GM10266 (cell line): Measurements from ENCODE around the gene STARD7.

ENCODE experiments used
- DNase-seq: peaks from one replicate; pipeline ENCODE4 v3.0.0; 2012; ENCODE audit errors: extremely low spot score
- TF ChIP-seq, protein P1 (sequence below): IDR thresholded peaks from 2 replicates; pipeline ENCODE4 v1.5.1; 2012; ENCODE audit warnings: mild to moderate bottlenecking, low read depth; ENCODE audit not compliant: control insufficient read depth, insufficient read depth; ENCODE audit errors: missing control alignments

The STARD7 gene

DNA sequence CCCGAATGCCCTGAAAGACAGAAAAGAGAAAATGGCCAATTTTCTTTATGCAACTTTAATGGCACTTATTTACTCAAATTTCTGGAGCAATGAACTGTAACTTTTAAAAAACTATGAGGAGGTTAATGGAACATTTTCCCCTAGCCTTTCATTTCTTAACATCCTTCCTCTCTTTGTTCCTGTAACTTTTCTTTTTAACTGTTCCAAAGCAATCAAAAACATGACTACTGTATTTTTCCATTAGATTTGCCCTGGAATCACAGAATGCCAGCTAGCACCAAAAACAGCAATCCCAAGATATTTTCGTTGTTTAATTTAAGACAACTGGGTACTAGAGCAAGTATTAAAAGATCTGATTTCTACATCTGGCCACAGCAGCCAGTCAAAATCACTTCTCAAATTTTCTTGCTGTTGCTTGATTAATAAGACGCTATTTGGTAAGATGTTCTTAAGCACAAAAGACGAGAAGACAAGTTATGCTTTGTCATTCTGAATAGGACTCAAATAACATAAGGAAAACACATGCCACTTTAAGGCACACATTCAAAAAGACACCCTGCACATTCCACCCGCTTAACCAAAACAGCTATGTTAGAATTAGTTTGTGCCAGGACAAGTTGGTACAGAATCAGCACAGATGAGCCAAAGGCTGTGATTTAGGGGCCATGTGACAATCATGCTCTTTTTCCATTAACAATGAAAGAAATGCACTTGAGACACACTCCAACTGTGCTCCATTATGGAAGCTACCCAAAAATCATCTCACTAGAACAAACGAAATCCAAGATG, 3.6 kb downstream of the STARD7 start:
- no peak for DNase-seq
- TF ChIP-seq, protein P1, sequence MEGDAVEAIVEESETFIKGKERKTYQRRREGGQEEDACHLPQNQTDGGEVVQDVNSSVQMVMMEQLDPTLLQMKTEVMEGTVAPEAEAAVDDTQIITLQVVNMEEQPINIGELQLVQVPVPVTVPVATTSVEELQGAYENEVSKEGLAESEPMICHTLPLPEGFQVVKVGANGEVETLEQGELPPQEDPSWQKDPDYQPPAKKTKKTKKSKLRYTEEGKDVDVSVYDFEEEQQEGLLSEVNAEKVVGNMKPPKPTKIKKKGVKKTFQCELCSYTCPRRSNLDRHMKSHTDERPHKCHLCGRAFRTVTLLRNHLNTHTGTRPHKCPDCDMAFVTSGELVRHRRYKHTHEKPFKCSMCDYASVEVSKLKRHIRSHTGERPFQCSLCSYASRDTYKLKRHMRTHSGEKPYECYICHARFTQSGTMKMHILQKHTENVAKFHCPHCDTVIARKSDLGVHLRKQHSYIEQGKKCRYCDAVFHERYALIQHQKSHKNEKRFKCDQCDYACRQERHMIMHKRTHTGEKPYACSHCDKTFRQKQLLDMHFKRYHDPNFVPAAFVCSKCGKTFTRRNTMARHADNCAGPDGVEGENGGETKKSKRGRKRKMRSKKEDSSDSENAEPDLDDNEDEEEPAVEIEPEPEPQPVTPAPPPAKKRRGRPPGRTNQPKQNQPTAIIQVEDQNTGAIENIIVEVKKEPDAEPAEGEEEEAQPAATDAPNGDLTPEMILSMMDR, result no peak

DNA sequence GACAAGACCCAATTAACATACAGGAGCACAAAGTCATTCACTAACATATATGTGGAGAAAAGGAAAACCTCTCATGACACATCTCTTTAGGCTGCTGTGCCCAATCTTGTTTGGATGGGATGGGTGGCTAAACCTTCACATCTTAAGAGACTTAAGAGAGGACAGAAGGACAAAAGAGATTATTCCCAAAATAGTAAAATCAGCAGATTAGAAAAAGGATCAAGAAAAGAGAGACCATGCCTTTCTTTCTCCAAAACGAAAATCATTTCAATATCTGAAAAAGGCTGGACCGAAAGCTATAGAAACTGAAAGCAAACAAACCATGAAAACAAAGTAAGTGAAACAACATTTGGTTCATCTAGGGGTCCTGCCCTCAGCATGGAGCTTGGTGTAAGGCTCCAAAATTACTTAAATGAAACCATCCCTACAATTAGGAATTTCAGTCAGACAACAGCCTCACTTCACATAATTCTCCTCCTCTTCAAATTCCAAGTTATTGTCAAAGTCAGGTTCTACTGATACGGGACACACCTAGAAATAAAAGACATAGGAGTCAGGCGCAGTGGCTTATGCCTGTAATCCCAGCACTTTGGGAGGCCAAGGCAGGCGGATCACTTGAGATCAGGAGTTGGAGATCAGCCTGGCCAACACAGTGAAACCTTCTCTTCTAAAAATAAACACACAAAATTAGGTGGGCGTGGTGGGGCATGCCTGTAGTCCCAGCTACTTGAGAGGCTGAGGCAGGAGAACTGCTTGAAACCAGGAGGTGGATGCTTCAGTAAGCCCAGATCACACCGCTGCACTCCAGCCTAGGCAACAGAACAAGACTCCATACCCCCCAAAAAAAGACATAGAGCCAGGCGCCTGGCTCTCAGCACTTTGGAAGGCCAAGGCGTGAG, 5.2 kb downstream of the STARD7 start:
- TF ChIP-seq, protein P1, result no peak
- DNase-seq, result peak; percentile 38

DNA sequence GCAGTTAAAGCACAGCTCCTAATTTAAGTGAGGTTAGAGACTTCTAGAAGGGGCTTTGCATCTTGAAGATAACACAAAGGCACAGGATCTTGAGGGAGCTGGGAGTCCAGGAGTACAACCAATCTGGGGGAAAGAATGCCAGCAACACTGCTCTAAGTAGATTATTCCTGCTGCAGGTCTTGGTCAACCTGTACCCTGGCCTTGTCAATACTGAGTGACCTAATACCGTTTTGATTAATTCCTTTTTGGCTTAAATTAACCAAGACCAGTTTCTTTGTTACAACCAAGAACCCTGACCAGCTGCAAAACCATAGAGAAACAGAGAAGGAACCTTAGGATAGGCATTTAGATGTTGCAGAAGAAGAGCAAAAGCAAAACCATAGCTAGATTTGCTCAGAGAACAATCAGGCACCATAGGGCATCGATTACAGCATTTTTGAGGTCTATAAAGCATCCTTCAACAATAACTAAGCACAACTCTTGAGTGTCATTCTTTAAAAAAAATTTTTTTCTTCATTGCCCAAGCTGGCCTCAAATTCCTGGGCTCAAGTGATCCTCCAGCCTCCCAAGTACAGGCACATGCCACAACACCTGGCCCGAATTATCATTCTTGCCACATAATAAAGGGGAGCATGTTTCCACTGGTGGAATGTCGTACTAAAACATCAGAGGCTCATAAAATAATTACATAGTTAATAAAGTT, 6.3 kb downstream of the STARD7 start:
- TF ChIP-seq, protein P1, result no peak
- DNase-seq, result no peak

DNA sequence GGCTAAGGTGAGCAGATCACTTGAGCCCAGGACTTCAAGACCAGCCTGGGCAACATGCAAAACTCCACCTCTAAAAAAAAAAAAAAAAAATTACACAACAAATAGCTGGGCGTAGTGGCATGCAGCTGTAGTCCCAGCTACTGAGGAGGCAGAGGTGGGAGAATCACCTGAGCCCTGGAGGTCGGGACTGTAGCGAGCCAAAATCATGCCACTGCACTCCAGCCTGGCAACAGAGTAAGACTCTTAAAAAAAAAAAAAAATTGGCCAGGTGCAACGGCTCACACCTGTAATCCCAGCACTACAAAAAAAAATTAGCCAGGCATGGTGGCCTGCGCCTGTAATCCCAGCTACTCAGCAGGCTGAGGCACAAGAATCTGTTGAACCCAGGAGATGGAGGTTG, 7.3 kb downstream of the STARD7 start:
- TF ChIP-seq, protein P1, result no peak
- DNase-seq, result no peak

DNA sequence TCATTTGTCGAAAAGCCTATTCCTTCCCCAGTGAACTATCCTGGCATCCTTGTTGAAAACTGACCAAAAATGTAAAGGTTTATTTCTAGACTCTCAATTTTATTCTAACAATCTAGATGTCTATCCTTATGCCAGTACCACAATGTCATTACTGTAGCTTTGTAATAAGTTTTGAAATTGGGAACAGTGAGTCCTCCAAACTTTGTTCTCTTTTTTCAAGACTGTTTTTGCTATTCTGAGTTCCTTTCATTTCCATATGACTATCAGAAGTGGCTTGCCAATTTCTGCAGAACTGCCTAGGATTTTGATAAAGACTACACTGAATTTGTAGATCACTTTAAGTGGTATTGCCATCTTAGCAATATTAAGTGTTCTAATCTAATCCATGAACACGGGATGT, 9.7 kb downstream of the STARD7 start:
- TF ChIP-seq, protein P1, result no peak
- DNase-seq, result no peak

DNA sequence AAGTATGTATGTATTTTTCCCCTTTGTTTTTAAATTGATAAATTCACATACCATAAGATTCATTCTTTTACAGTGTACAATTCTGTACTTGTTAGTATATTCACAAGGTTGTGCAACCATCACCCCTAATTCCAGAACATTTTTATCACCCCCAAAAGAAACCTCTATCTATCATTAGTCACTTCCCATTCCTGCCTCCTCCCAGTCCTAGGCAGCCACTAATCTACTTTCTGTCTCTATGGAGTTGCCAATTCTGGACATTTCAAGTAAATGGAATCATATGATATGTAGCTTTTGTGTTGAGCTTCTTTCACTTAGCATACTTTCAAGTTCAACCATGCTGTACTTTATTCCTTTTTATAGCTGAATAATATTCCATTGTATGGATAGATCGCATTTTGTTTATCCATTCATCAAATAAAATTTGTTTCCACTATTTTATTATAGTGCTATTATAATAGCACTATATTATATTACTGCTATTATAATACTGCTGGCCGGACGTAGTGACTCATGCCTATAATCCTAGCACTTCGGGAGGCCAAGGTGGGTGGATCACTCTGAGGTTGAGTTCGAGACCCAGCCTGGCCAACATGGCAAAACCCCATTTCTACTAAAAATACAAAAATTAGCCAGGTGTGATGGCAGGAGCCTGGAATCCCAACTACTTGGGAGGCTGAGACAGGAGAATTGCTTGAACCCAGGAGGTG, 10.9 kb downstream of the STARD7 start:
- DNase-seq, result no peak
- TF ChIP-seq, protein P1, result no peak
